GM04503 (cell line): ENCODE measurements around the gene RBM17.
"Not testable (repeated sequence)": the region's sequence is repeated elsewhere in the genome, so short reads cannot be mapped to it uniquely, and the experiment has no call there.

Source experiments
- DNase-seq: peaks from one replicate; pipeline ENCODE4 v3.0.0-alpha.2; 2012; ENCODE audit warnings: low read depth

RBM17 gene

DNA sequence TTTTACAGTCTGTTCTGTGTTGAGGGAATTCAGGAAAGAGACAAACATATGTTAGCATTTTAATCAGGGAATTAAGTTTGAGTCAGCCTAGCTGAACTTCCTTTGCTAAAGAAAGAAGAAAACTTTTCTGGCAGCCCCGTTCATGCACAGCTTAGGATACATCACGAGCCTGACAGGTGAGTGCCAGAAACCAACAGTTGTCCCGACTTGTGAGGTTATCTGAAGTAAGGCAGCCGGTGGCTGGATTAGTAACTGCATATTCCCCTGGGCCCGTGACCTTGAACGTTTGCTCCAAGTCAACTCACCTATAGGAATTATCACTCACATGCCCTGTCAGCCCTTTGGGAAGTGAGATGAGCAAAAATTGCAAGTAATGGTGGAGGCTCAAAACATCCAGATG lies 24.1 kb downstream of the RBM17 start:
- DNase-seq = no peak

GRCh38 chr10:6114299-6114698 lies 25.5 kb downstream of the RBM17 start:
- no peak for DNase-seq

DNA sequence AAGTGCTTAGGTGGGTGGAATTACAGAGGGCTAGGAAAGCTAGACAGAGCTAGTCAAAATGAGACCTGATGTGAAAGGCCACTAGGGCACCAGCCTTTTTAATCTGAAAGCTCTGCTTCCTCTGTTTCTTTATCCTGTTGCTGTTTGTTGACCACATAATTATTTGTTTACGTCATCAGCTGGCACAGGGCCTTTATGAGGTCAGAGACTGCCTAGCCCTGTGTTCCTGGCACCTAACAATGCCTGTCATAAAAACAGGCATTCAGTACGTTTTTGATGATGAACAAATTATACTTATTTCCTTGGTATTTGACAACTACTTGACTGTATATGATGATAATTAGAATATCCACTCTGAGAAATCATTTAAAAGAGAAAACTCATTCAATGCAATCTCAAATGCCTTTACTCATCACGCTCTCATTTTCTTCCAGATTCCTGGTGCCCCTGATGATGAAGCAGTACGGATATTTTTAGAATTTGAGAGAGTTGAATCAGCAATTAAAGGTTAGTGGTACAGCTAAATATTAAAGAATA lies 26.0 kb downstream of the RBM17 start:
- DNase-seq = peak; percentile 71

DNA sequence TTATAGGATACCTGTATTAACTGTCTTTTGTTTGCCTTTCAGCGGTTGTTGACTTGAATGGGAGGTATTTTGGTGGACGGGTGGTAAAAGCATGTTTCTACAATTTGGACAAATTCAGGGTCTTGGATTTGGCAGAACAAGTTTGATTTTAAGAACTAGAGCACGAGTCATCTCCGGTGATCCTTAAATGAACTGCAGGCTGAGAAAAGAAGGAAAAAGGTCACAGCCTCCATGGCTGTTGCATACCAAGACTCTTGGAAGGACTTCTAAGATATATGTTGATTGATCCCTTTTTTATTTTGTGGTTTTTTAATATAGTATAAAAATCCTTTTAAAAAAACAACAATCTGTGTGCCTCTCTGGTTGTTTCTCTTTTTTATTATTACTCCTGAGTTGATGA lies 26.6 kb downstream of the RBM17 start:
- no peak for DNase-seq

GRCh38 chr10:6115824-6116350 lies 27.1 kb downstream of the RBM17 start:
- DNase-seq = no peak

DNA sequence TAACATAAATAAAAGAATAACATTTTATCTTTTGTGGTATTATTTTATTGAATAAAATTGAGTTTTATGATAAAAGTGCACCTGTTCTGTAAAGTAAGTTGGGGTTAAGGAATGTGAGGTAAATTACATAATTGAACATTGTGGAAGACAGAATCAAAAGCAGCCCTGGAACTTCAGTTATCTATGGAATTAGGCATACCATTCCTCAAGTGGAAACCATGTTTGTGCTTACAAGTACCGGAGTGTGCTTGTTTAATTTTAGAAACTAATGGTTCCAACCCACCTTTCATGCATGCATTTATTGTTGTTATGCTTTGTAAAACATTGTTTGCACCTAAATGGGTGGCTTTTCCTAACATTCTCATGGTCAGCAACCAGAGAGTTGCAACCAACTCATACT lies 28.0 kb downstream of the RBM17 start:
- no peak for DNase-seq

- no peak for DNase-seq
Observed at GRCh38 chr10:6117711-6118110, 28.9 kb downstream of the RBM17 start.

DNA sequence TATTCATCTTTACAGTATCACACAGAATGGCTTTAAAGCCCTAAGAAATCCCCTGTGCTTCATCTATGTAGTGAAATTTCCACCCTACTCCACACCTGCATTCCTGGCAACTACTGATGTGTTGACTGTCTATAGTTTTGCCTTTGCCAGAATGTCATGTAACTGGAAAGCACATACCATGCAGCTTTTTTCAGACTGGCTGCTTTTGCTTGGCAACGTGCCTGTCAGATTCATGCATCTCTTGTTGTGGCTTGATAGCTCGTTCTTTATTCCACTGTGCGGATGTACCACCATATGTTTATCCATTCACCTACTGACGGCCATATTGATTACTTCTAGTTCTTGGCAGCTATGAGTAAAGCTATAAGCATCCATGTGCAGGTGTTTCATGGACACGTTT lies 30.6 kb downstream of the RBM17 start:
- no peak for DNase-seq

- no peak for DNase-seq
Observed at GRCh38 chr10:6119962-6120361, 31.1 kb downstream of the RBM17 start.

- no peak for DNase-seq
Observed at GRCh38 chr10:6120691-6121090, 31.9 kb downstream of the RBM17 start.

- DNase-seq = no peak
Observed at GRCh38 chr10:6121146-6121545, 32.3 kb downstream of the RBM17 start.

DNA sequence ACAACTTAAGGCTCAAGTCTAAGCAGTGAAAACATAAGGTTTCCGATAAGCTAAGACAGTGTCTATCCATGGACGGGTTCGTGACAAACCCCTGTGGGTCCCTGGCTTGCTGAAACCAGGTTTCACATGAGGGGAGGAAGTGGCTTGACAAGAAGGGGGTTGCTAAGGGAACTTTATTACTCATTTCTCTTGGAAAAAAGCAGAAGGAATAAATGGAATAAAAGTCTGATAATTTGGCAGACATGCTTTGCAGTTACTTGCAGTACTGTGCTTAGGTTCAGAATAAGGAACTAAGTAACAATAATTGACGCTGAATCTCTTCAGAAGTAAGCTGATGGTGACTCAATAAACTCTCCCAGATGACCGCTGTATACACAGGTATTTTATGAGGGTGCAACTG lies 34.7 kb downstream of the RBM17 start:
- DNase-seq = no peak

GRCh38 chr10:6124666-6125065 lies 35.8 kb downstream of the RBM17 start:
- DNase-seq = no peak

GRCh38 chr10:6127461-6127860 lies 38.6 kb downstream of the RBM17 start:
- DNase-seq = not testable (repeated sequence)

DNA sequence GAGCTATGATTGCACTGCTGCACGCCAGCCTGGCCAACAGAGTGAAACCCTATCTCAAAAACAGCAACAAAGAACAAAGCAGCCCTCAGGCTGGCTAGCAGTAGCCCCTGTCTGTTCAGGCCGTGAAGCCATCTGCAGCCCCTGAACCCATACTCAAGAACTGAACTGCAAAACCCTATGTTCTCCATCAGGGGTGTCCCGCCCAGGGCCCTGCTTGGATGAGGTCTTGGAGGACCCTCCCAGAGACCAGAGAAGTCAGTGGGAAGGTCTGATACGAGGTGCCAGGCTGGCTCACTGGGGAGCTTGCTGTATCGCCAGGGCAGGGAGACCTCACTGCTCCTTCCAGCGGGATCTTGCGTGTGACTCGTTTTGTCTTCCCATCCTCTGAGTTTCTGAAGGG lies 39.3 kb downstream of the RBM17 start:
- no peak for DNase-seq

DNA sequence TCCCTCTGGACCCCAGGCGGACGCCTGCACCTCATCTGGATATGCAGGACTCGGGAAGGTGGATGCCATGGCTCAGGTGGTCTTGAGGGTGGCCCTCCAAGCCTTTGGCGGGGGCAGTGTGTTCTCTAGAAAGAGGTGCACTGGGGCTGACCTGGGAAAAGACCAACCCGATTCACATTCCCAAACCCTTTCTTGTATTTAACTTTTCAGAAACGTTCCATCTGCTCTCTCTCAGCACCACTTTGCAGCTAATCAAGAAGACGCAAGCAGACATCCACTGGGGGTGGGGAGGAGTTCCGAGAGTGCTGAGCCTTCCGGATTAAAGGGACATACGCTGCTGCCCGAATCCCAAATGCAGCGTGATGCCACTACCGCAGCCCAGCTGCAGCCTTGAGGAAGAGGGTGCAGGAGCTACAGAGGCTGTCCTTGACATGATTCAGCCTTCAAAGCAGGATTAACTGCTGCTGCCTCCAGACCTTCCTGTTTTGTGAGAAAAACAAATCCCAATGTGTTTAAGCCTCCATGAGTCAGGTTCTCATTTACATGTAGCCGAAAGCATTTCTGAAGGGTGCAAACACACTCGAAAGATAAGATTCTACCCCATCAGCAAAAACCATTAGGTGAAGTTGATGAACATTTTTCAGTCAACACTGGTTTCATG lies 39.9 kb downstream of the RBM17 start:
- no peak for DNase-seq

DNA sequence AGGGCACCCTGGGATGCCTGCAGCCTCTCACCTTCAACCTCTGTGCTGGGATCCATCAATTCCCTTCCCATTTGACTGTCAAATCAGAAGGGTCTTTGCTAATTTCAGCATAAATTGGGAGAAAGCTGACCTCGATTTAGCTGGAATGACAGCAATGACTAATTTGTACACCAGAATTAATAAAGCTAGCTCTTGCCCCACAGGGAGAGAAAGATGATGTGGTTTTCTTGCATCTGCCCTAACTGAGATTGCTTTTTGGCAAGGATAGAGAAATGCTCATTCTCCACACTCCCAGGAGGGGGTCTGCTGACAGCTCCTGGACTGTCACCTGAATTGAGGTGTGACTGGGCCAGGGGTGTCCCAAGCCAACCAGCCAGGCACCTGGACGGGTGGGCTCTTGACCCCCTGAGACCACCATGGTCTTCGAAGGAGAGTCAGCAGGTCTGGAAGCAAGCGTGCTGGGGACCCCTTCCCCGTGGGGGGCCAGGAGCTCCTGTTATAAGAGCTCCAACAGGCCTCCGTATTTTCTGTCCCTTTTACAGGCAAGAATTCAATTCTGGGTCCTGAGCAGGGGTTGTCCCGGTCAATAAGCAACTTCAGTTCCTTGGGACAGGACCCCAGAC lies 42.1 kb downstream of the RBM17 start:
- no peak for DNase-seq

- no peak for DNase-seq
Observed at GRCh38 chr10:6133331-6134098, 44.7 kb downstream of the RBM17 start.

- no peak for DNase-seq
Observed at GRCh38 chr10:6134099-6134823, 45.4 kb downstream of the RBM17 start.

DNA sequence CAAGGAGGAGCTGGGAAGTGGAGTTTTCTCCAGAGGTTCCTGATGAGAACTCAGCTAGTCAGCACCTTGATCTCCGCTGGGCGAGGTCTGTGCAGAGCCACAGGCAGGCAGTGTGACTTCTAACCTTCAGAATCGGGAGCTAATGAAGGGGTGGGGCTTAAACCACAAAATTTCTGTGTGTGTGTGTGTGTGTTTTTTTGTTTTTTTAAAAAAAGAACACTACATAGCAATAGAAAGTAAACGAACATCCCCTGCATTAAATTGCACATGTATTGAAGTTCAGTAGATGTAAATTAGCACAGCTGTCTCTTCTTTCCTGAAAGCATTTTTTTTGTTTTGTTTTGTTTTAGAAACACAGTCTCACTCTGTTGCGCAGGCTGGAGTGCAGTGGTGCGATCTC lies 46.2 kb downstream of the RBM17 start:
- DNase-seq = no peak

- DNase-seq = no peak
Observed at GRCh38 chr10:6135589-6136168, 46.8 kb downstream of the RBM17 start.
